BJ (cell line): Measurements from ENCODE around the gene SCARF1. TPM values are rescaled to one million over a fixed set of nuclear protein-coding genes. Genes with fewer than 3 reads are reported as not detected.
A peak's percentile ranks its signal among the peaks of the same experiment; 100 is the strongest.

Source experiments
- CTCF ChIA-PET: fragments of 350-600 bp; formaldehyde crosslinking; extraction: SDS; loops from one replicate; lab custom pipeline; 2021; ENCODE audit warnings: antibody characterized with exemption, inconsistent platforms; lab: Yijun Ruan, JAX
- POLR2A ChIA-PET: fragments of 300-600 bp; sonication (Branson Sonifier 250); formaldehyde crosslinking; extraction: SDS; loops from one replicate; lab custom pipeline; 2021; ENCODE audit warnings: antibody characterized with exemption; lab: Charles Lee
- DNase-seq: peaks from one replicate; pipeline ENCODE4 v3.0.0-alpha.2; 2011; ENCODE audit warnings: low read depth
- H3K27me3 ChIP-seq: 2 replicates; pipeline ENCODE4 v1.6.0; 2011; ENCODE audit warnings: low read length; ENCODE audit not compliant: control insufficient read depth, insufficient read depth
- H3K36me3 ChIP-seq: 2 replicates; pipeline ENCODE4 v1.5.1; 2011; ENCODE audit warnings: low read length; ENCODE audit not compliant: control insufficient read depth, insufficient read depth
- H3K4me3 ChIP-seq: 2 replicates; pipeline ENCODE4 v1.5.1; 2011; ENCODE audit warnings: low read depth, mild to moderate bottlenecking, control low read depth, low read length
- CTCF ChIP-seq: IDR thresholded peaks from 2 replicates; pipeline ENCODE4 v1.5.1; 2011; ENCODE audit warnings: low read depth, mild to moderate bottlenecking, control low read depth, inconsistent platforms, low read length, moderate library complexity; ENCODE audit not compliant: insufficient read depth
- polyA plus RNA-seq: library from polyadenylated mRNA; depleted of rRNA; stranded (reverse); fragments of >200 nt; gene quantifications from 2 replicates; pipeline ENCODE4 v1.2.3, GENCODE V29; 2011

The SCARF1 gene
- polyA plus RNA-seq, 1 experiment: 0.12 TPM

- Histone ChIP-seq H3K27me3 (no peaks in the 10 kb centered on the region), H3K4me3 (no peak overlapping the region), H3K36me3 (peaks cover 12% of the 10 kb centered on the region)
- no peak for DNase-seq
- no peak for TF ChIP-seq CTCF
- CTCF ChIA-PET: interaction anchor here (1.2 kb wide), 1 partner anchor 11 kb away, joined by 3 read pairs; no protein-coding TSS in a partner anchor
- POLR2A ChIA-PET: no interaction called here
Measured at GRCh38 chr17:1686086-1686485, 40.6 kb upstream of the SCARF1 start.

DNA sequence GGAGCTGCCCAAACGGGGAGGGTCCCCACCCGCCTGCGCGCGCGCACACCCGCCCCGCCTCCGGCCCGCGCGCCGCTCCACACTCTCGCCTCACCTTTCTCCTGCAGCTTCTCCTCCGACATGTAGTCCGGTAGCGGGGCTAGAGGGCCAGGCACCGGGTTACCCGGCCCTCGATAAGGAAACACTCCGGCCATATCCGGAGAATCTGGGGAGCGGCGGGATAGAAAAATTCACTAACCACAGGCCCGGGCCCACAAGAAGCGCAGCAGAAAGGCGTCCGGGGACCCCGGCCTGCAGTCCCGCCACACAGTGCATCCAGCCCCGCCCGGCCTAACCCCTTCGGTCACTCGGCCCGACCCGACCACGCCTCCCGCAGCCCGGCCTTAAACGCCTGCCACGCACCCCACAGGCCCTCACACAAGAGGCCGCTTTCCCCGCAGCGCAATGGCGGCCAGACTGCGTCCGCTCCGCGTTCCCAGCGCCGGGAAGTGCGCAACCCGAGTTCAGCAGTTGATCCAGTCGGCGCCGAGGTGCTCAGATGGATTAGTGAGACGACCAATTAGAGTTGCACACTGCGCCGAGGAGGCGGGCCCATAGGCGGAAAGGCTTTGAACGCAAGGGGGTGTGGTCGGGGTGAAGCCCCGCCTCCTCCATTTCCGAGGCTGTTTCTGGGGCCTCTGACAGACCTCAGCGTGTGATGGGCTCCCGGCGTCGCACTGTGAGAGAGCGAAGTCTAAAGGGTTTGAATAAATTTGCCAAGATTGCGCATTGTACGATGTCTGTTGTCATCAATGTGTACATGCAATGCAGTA, 39.1 kb upstream of the SCARF1 start, which contains the start of gene PRPF8:
TSS of gene PRPF8 (minus strand) at position 490 of the 812 bp plus-strand sequence. CDS start at position 194, 296 bp downstream.
- DNase-seq: peak; percentile 87
- ChIA-PET POLR2A (interaction anchor here (0.7 to 1.0 kb wide), 2 partner anchors 35 to 118 kb away, joined by 3 to 14 read pairs; partner anchors contain the start of gene RILP), CTCF (interaction anchor here (0.8 to 3.1 kb wide), 4 partner anchors 10 to 37 kb away, joined by 3 to 13 read pairs (median 4); partner anchors contain the start of gene RILP)
- H3K4me3 ChIP-seq: peak within 1 kb of the TSS; percentile 97
- H3K36me3 ChIP-seq: peaks cover 21% of the 10 kb centered on the region
- no peak for TF ChIP-seq CTCF
- no peaks in the 10 kb centered on the region for H3K27me3 ChIP-seq

DNA sequence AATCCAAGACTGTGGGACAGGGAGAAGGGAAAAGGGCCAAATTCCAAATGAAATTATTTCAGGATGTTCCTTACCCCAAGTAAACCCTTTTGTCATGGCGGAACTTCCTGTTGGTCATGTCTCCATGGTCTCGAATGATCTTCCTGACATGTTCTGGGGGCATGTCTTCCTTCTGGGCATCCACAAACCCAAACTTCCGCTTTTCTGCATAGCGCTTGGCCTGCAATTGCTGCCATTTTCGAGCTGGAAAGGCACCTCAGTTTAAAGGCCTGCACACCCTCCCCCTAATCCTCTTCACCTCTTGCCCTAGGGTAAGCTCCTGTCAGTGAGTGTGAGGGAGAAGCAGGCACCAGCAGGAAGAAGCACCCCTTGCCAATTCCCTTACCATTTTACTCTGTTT, 37.9 kb upstream of the SCARF1 start:
- no peak for DNase-seq
- Histone ChIP-seq H3K36me3 (peaks cover 30% of the 10 kb centered on the region), H3K4me3 (peak overlapping the region; percentile 97), H3K27me3 (no peaks in the 10 kb centered on the region)
- TF ChIP-seq CTCF: no peak
- POLR2A ChIA-PET: interaction anchor here (0.5 to 1.0 kb wide), 2 partner anchors 21 to 34 kb away, joined by 4 to 14 read pairs; partner anchors contain the start of gene RILP
- CTCF ChIA-PET: interaction anchor here (0.6 to 3.1 kb wide), 3 partner anchors 15 to 126 kb away, joined by 3 to 13 read pairs (median 6); partner anchors contain the start of gene RILP

- Histone ChIP-seq H3K4me3 (no peak overlapping the region), H3K36me3 (peaks cover 61% of the 10 kb centered on the region), H3K27me3 (no peaks in the 10 kb centered on the region)
- ChIA-PET POLR2A (no interaction called here), CTCF (no interaction called here)
- TF ChIP-seq CTCF: no peak
- DNase-seq: no peak
Measured at GRCh38 chr17:1676401-1676800, 30.9 kb upstream of the SCARF1 start.
